ENCODE data around the gene TMEM120B.

Gene TMEM120B

GRCh38 chr12:121793440-121793837, 80.9 kb downstream of the TMEM120B start, which contains the start of gene RHOF:
Gene RHOF (minus strand): TSS chr12:121793688. CDS start chr12:121793633, 55 bp downstream.
- DNase-seq (ENCODE audit: low read depth), result no peak
- peak within 1 kb of the TSS; percentile 52 for H3K4me3 ChIP-seq (ENCODE audit: low read length)
- no peak for TF ChIP-seq CTCF (IDR thresholded peaks at IDR 0.05; ENCODE audit: insufficient read depth, low read depth, low read length, missing control alignments)

GRCh38 chr12:121793838-121794533, 81.4 kb downstream of the TMEM120B start:
- peak; percentile 87 for TF ChIP-seq CTCF (IDR thresholded peaks at IDR 0.05; ENCODE audit: insufficient read depth, low read depth, low read length, missing control alignments)
- DNase-seq (ENCODE audit: low read depth), result peak; percentile 94
- H3K4me3 ChIP-seq (ENCODE audit: low read length), result peak overlapping the region; percentile 52

- no peak for DNase-seq (ENCODE audit: low read depth)
- H3K4me3 ChIP-seq (ENCODE audit: low read length), result peak overlapping the region; percentile 5
- TF ChIP-seq CTCF (IDR thresholded peaks at IDR 0.05; ENCODE audit: insufficient read depth, low read depth, low read length, missing control alignments), result no peak
These were observed 82.0 kb downstream of the TMEM120B start for GRCh38 chr12:121794534-121795033.

GRCh38 chr12:121795034-121795968, 82.7 kb downstream of the TMEM120B start:
- no peak overlapping the region for H3K4me3 ChIP-seq (ENCODE audit: low read length)
- peak; percentile 84 for DNase-seq (ENCODE audit: low read depth)
- TF ChIP-seq CTCF (IDR thresholded peaks at IDR 0.05; ENCODE audit: insufficient read depth, low read depth, low read length, missing control alignments), result peak; percentile 95

GRCh38 chr12:121796855-121797751, 84.6 kb downstream of the TMEM120B start:
- H3K4me3 ChIP-seq (ENCODE audit: low read length), result peak overlapping the region; percentile 48
- TF ChIP-seq CTCF (IDR thresholded peaks at IDR 0.05; ENCODE audit: insufficient read depth, low read depth, low read length, missing control alignments), result no peak
- DNase-seq (ENCODE audit: low read depth), result peak; percentile 54
